Panc1 (cell line): ENCODE results near the gene MAN1A1.

ENCODE experiments used
- POLR2AphosphoS5 ChIP-seq: IDR thresholded peaks from 2 replicates; pipeline ENCODE4 v1.6.1; 2012; ENCODE audit warnings: mild to moderate bottlenecking, low read depth, low read length, moderate library complexity
- REST ChIP-seq, 2 experiments: IDR thresholded peaks; 2 replicates each; pipeline ENCODE4 v1.6.1; 2011 to 2012; ENCODE audit warnings: low read depth in 2 of 2, control low read depth in 1 of 2, low read length in 1 of 2, mild to moderate bottlenecking in 1 of 2, moderate library complexity in 1 of 2; ENCODE audit not compliant: insufficient read depth in 1 of 2
- SIN3A ChIP-seq: IDR thresholded peaks from 2 replicates; pipeline ENCODE4 v1.6.1; 2012; ENCODE audit warnings: low read depth, mild to moderate bottlenecking, low read length, moderate library complexity, borderline replicate concordance; ENCODE audit not compliant: insufficient read depth
- TF ChIP-seq, protein P1 (sequence below): fragments of 450-650 bp; IDR thresholded peaks from 2 replicates; pipeline ENCODE4 v1.5.1; 2017; ENCODE audit warnings: mild to moderate bottlenecking

DNA sequence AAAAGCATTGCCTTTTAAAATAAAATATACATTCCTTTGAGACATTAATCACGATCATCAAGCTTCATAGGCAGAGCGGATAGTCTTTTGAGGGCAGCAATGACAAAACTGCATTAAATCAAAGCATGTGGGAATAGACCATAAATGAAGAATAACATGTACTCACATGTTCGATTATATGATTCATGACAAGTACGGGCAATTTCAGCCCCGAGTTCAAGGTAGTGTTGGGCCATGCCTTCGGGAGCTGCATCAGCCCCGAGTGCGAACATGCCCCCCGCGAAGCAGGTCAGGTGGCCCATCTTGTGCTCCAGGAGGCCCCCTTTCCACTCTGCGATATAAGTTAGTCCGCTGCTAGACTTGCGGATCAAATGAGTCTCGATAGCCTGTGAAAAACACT, 160.1 kb downstream of the MAN1A1 start:
- TF ChIP-seq, protein P1, sequence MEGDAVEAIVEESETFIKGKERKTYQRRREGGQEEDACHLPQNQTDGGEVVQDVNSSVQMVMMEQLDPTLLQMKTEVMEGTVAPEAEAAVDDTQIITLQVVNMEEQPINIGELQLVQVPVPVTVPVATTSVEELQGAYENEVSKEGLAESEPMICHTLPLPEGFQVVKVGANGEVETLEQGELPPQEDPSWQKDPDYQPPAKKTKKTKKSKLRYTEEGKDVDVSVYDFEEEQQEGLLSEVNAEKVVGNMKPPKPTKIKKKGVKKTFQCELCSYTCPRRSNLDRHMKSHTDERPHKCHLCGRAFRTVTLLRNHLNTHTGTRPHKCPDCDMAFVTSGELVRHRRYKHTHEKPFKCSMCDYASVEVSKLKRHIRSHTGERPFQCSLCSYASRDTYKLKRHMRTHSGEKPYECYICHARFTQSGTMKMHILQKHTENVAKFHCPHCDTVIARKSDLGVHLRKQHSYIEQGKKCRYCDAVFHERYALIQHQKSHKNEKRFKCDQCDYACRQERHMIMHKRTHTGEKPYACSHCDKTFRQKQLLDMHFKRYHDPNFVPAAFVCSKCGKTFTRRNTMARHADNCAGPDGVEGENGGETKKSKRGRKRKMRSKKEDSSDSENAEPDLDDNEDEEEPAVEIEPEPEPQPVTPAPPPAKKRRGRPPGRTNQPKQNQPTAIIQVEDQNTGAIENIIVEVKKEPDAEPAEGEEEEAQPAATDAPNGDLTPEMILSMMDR: no peak
- TF ChIP-seq POLR2AphosphoS5 (no peak), SIN3A (no peak), REST (IDR thresholded peaks at IDR 0.05; ENCODE audit: insufficient read depth in 1 of 2, low read depth in 2 of 2, low read length in 1 of 2) (no peak)
